OCI-LY7 (cell line): Measurements from ENCODE around the gene PDZD2.

Experiments used
- CTCF ChIP-seq: fragments of 200-600 bp; sonication (generic); conservative IDR thresholded peaks from 2 replicates; pipeline ENCODE4 v1.5.1; 2014; ENCODE audit warnings: mild to moderate bottlenecking, antibody characterized with exemption, low read length, moderate library complexity, mixed read lengths
- EZH2phosphoT487 ChIP-seq: fragments of 200-600 bp; sonication (generic); IDR thresholded peaks from 2 replicates; pipeline ENCODE4 v1.6.1; 2018; ENCODE audit warnings: low read depth, borderline replicate concordance, mild to moderate bottlenecking, mixed run types, antibody characterized with exemption, low read length, moderate library complexity, mixed read lengths

DNA sequence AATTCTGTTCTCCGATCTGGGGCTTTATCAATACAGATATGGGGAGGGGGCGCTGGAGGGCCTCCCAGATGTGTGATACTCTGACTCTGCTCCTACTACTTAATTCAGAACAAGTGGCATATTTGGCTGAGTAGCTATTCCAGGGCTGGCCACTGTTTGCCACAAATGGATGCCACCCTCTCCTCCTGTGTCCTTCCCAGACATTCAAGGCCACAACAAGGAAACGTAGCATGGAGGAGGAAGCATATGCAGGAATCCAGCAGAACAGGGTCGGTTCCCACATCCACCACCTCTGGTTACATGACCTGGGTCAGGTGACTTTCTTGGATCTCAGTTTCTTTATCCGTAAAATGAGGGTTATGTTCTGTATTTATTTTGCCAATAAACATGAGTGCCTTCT lies 404.2 kb downstream of the PDZD2 start:
- TF ChIP-seq CTCF = no peak
- no peak for TF ChIP-seq EZH2phosphoT487
